Activated CD4-positive, alpha-beta T cell treated with anti-CD3 and anti-CD28 coated beads for 4 hours (primary cell): ENCODE measurements around the gene ANKH.

Experiments
- DNase-seq, 2 donors: peaks; one replicate each; pipeline ENCODE4 v3.0.0-alpha.2; 2020

Gene ANKH

GRCh38 chr5:14787801-14788579, 83.6 kb downstream of the ANKH start:
- DNase-seq = no peak

GRCh38 chr5:14783691-14784090, 87.9 kb downstream of the ANKH start:
- no peak for DNase-seq

- DNase-seq = no peak
Observed at GRCh38 chr5:14782591-14782990, 89.0 kb downstream of the ANKH start.

- DNase-seq = no peak
Observed at GRCh38 chr5:14781106-14781505, 90.5 kb downstream of the ANKH start.

GRCh38 chr5:14779975-14780374, 91.6 kb downstream of the ANKH start:
- no peak for DNase-seq

GRCh38 chr5:14778792-14779070, 92.8 kb downstream of the ANKH start:
- no peak for DNase-seq

GRCh38 chr5:14777932-14778791, 93.4 kb downstream of the ANKH start:
- DNase-seq = no peak

- no peak for DNase-seq
Observed at GRCh38 chr5:14777187-14777586, 94.4 kb downstream of the ANKH start.

GRCh38 chr5:14776602-14777001, 95.0 kb downstream of the ANKH start:
- DNase-seq = no peak

- no peak for DNase-seq
Observed at GRCh38 chr5:14775857-14776256, 95.7 kb downstream of the ANKH start.

GRCh38 chr5:14773588-14773987, 98.0 kb downstream of the ANKH start:
- DNase-seq = no peak

GRCh38 chr5:14771972-14772371, 99.6 kb downstream of the ANKH start:
- DNase-seq = no peak

GRCh38 chr5:14771189-14771588, 100.4 kb downstream of the ANKH start:
- DNase-seq = no peak

GRCh38 chr5:14768508-14769365, 102.8 kb downstream of the ANKH start:
- DNase-seq = no peak

- no peak for DNase-seq
Observed at GRCh38 chr5:14767735-14768507, 103.7 kb downstream of the ANKH start.

- DNase-seq = no peak
Observed at GRCh38 chr5:14767053-14767452, 104.5 kb downstream of the ANKH start.

GRCh38 chr5:14766584-14766983, 105.0 kb downstream of the ANKH start:
- no peak for DNase-seq

GRCh38 chr5:14765587-14765986, 106.0 kb downstream of the ANKH start:
- DNase-seq = no peak

- no peak for DNase-seq
Observed at GRCh38 chr5:14762549-14763216, 108.9 kb downstream of the ANKH start.

- DNase-seq = no peak
Observed at GRCh38 chr5:14760548-14761002, 111.0 kb downstream of the ANKH start.

- no peak for DNase-seq
Observed at GRCh38 chr5:14759744-14760547, 111.6 kb downstream of the ANKH start.
